K562 (cell line): ENCODE data around the gene RNF214. TPM values are rescaled to one million over a fixed set of nuclear protein-coding genes. Genes with fewer than 3 reads are reported as not detected.
A peak's percentile ranks its signal among the peaks of the same experiment; 100 is the strongest.

ENCODE experiments used
- ATF7 ChIP-seq: fragments of 450-650 bp; IDR thresholded peaks from 2 replicates; pipeline ENCODE4 v1.7.1; 2014; ENCODE audit warnings: mild to moderate bottlenecking, moderate library complexity
- C11orf30 ChIP-seq: fragments of 450-650 bp; IDR thresholded peaks from 2 replicates; pipeline ENCODE4 v1.6.1; 2016; ENCODE audit warnings: low read depth, mild to moderate bottlenecking
- NELFE ChIP-seq: IDR thresholded peaks from 2 replicates; pipeline ENCODE4 v1.6.1; 2011; ENCODE audit warnings: mild to moderate bottlenecking; ENCODE audit not compliant: insufficient read depth, insufficient read length
- NUFIP1 ChIP-seq: fragments of 450-650 bp; IDR thresholded peaks from 2 replicates; pipeline ENCODE4 v1.6.1; 2018; ENCODE audit not compliant: partially characterized antibody
- PREB ChIP-seq: sonication (generic); formaldehyde crosslinking; IDR thresholded peaks from 2 replicates; pipeline ENCODE4 v1.8.1; 2023; ENCODE audit warnings: mild to moderate bottlenecking, missing genetic modification reagents
- STAT6 ChIP-seq: sonication (generic); formaldehyde crosslinking; IDR thresholded peaks from 2 replicates; pipeline ENCODE4 v1.8.1; 2023; ENCODE audit warnings: mild to moderate bottlenecking, missing genetic modification reagents
- TRIM28 ChIP-seq: fragments of 450-650 bp; IDR thresholded peaks from 2 replicates; pipeline ENCODE4 v1.6.1; 2017
- ZBED1 ChIP-seq: IDR thresholded peaks from 2 replicates; pipeline ENCODE4 v1.6.1; 2014
- ZBTB1 ChIP-seq: sonication (generic); formaldehyde crosslinking; IDR thresholded peaks from 2 replicates; pipeline ENCODE4 v1.8.1; 2023; ENCODE audit warnings: missing genetic modification reagents, low read depth, mild to moderate bottlenecking, borderline replicate concordance
- ZNF12 ChIP-seq: sonication (generic); formaldehyde crosslinking; IDR thresholded peaks from 2 replicates; pipeline ENCODE4 v1.4.0; 2020; ENCODE audit warnings: mild to moderate bottlenecking, missing genetic modification reagents
- ZNF75A ChIP-seq: fragments of 450-650 bp; formaldehyde crosslinking; IDR thresholded peaks from 2 replicates; pipeline ENCODE4 v1.4.0; 2020; ENCODE audit warnings: mild to moderate bottlenecking
- polyA plus RNA-seq, 8 experiments: library from polyadenylated mRNA; depleted of rRNA in 4 of 8; stranded (reverse) in 5 of 8; unstranded in 3 of 8; fragments of >200 nt; fragmentation: Nextera tagmentation in 2 of 8; fragmentation: Illumina TruSeq in 1 of 8; extraction: Ambion mirVana in 2 of 8; extraction: Trizol in 1 of 8; gene quantifications; 2 replicates each; pipeline versions ENCODE4 v1.2.1 to v1.2.3, GENCODE V29; 2011 to 2014; ENCODE audit warnings: inconsistent platforms in 1 of 8, missing spikeins in 1 of 8
- total RNA-seq, 7 experiments: library from RNA; depleted of rRNA in 6 of 7; stranded (reverse); fragments of >200 nt in 6 of 7; fragmentation: Illumina TruSeq in 2 of 7; extraction: Trizol in 2 of 7; gene quantifications; 2 replicates each; pipeline versions ENCODE4 v1.2.1 to v1.2.3, GENCODE V29; 2011 to 2021; ENCODE audit warnings: low replicate concordance in 1 of 7
- TF ChIP-seq, protein P1 (sequence below): fragments of 450-650 bp; formaldehyde crosslinking; IDR thresholded peaks from 2 replicates; pipeline ENCODE4 v1.4.0; 2020; ENCODE audit warnings: mild to moderate bottlenecking, moderate library complexity
- TF ChIP-seq, protein P2 (sequence below): fragments of 450-650 bp; IDR thresholded peaks from 2 replicates; pipeline ENCODE4 v1.6.1; 2014; ENCODE audit warnings: low read depth, mild to moderate bottlenecking, moderate library complexity, borderline replicate concordance
- TF ChIP-seq, protein P3 (sequence below): fragments of 250-450 bp; sonication (Bioruptor Pico); IDR thresholded peaks from 2 replicates; pipeline ENCODE4 v1.5.0; 2020; ENCODE audit warnings: mild to moderate bottlenecking, borderline replicate concordance
- TF ChIP-seq, protein P4 (sequence below), 2 experiments: fragments of 450-650 bp; IDR thresholded peaks; 2 replicates each; pipeline ENCODE4 v1.6.1; 2016

The RNF214 gene
- total and polyA plus RNA-seq, 9 of the 15 experiments (the other 6 are each of a cell fraction or from before 2014, with no cell fraction given) = 6.6 to 24.8 (median 11.9) TPM

- TF ChIP-seq, protein P1, sequence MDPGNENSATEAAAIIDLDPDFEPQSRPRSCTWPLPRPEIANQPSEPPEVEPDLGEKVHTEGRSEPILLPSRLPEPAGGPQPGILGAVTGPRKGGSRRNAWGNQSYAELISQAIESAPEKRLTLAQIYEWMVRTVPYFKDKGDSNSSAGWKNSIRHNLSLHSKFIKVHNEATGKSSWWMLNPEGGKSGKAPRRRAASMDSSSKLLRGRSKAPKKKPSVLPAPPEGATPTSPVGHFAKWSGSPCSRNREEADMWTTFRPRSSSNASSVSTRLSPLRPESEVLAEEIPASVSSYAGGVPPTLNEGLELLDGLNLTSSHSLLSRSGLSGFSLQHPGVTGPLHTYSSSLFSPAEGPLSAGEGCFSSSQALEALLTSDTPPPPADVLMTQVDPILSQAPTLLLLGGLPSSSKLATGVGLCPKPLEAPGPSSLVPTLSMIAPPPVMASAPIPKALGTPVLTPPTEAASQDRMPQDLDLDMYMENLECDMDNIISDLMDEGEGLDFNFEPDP = no peak
- TF ChIP-seq ZBTB1 (CRISPR knock-in tag) (no peak), C11orf30 (peak; percentile 51; the same call in 1 of the 2 replicates), NELFE (no peak), ZBED1 (no peak), ZNF12 (CRISPR knock-in tag) (no peak), STAT6 (CRISPR knock-in tag) (no peak), NUFIP1 (no peak), TRIM28 (no peak), ZNF75A (CRISPR knock-in tag) (no peak), PREB (CRISPR knock-in tag) (no peak; the same call in 1 of the 2 replicates), ATF7 (peak; percentile 81; the same call in 1 of the 2 replicates)
- TF ChIP-seq, protein P2, sequence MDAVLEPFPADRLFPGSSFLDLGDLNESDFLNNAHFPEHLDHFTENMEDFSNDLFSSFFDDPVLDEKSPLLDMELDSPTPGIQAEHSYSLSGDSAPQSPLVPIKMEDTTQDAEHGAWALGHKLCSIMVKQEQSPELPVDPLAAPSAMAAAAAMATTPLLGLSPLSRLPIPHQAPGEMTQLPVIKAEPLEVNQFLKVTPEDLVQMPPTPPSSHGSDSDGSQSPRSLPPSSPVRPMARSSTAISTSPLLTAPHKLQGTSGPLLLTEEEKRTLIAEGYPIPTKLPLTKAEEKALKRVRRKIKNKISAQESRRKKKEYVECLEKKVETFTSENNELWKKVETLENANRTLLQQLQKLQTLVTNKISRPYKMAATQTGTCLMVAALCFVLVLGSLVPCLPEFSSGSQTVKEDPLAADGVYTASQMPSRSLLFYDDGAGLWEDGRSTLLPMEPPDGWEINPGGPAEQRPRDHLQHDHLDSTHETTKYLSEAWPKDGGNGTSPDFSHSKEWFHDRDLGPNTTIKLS = peak; percentile 30; the same call in 1 of the 2 replicates
- TF ChIP-seq, protein P3, sequence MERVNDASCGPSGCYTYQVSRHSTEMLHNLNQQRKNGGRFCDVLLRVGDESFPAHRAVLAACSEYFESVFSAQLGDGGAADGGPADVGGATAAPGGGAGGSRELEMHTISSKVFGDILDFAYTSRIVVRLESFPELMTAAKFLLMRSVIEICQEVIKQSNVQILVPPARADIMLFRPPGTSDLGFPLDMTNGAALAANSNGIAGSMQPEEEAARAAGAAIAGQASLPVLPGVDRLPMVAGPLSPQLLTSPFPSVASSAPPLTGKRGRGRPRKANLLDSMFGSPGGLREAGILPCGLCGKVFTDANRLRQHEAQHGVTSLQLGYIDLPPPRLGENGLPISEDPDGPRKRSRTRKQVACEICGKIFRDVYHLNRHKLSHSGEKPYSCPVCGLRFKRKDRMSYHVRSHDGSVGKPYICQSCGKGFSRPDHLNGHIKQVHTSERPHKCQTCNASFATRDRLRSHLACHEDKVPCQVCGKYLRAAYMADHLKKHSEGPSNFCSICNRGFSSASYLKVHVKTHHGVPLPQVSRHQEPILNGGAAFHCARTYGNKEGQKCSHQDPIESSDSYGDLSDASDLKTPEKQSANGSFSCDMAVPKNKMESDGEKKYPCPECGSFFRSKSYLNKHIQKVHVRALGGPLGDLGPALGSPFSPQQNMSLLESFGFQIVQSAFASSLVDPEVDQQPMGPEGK (CRISPR knock-in tag) = no peak
- TF ChIP-seq, protein P4, sequence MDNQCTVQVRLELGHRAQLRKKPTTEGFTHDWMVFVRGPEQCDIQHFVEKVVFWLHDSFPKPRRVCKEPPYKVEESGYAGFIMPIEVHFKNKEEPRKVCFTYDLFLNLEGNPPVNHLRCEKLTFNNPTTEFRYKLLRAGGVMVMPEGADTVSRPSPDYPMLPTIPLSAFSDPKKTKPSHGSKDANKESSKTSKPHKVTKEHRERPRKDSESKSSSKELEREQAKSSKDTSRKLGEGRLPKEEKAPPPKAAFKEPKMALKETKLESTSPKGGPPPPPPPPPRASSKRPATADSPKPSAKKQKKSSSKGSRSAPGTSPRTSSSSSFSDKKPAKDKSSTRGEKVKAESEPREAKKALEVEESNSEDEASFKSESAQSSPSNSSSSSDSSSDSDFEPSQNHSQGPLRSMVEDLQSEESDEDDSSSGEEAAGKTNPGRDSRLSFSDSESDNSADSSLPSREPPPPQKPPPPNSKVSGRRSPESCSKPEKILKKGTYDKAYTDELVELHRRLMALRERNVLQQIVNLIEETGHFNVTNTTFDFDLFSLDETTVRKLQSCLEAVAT (IDR thresholded peaks at IDR 0.05) = no peak
These were observed at the start of gene RNF214 (continued) for GRCh38 chr11:117232092-117232878.
